ENCODE results near the gene SLC6A6. TPM values are rescaled to one million over a fixed set of nuclear protein-coding genes. Genes with fewer than 3 reads are reported as not detected.
"Not testable (repeated sequence)": the region's sequence is repeated elsewhere in the genome, so short reads cannot be mapped to it uniquely, and the experiment has no call there.

SLC6A6 gene
- total RNA-seq, 2 donors from 2014 or later = 4.9 to 5.7 TPM

GRCh38 chr3:14406766-14407165, 4.4 kb downstream of the SLC6A6 start:
- TF ChIP-seq POLR2A (IDR thresholded peaks at IDR 0.05) (no peak), CTCF (IDR thresholded peaks at IDR 0.05) (no peak)
- no peak overlapping the region for H3K27ac ChIP-seq
- no peaks in the 10 kb centered on the region for H3K9me3 ChIP-seq
- no peaks in the 10 kb centered on the region for H3K36me3 ChIP-seq (replicated peaks in 1 of 2; ENCODE audit: insufficient read depth in 1 of 2, low read depth in 2 of 2)
- no peaks in the 10 kb centered on the region for H3K27me3 ChIP-seq
- 61 to 77% methylated on average over 3 of the region's 3 CpGs for WGBS, 2 donors
- intact Hi-C loops (cut with DNase I) = no loop called here
- H3K4me1 ChIP-seq = peaks cover 16% of the 10 kb centered on the region
- no peak for ATAC-seq
- H3K4me3 ChIP-seq = no peak overlapping the region
- no peak for DNase-seq

GRCh38 chr3:14407203-14407602, 4.8 kb downstream of the SLC6A6 start:
- WGBS, 2 donors = 80 to 86% methylated on average over 5 of the region's 5 CpGs
- TF ChIP-seq POLR2A (IDR thresholded peaks at IDR 0.05) = no peak
- no peak for TF ChIP-seq CTCF (IDR thresholded peaks at IDR 0.05)
- Histone ChIP-seq H3K4me1 (peaks cover 12% of the 10 kb centered on the region), H3K9me3 (no peaks in the 10 kb centered on the region), H3K27me3 (no peaks in the 10 kb centered on the region), H3K4me3 (no peak overlapping the region), H3K36me3 (replicated peaks in 1 of 2; ENCODE audit: insufficient read depth in 1 of 2, low read depth in 2 of 2) (no peaks in the 10 kb centered on the region), H3K27ac (no peak overlapping the region)
- ATAC-seq (no peak), DNase-seq (no peak)
- intact Hi-C loops (cut with DNase I) = no loop called here

- 71 to 82% methylated on average over 6 of the region's 6 CpGs for WGBS, 2 donors
- H3K9me3 ChIP-seq; H3K36me3 ChIP-seq (replicated peaks in 1 of 2; ENCODE audit: insufficient read depth in 1 of 2, low read depth in 2 of 2); H3K4me3 ChIP-seq; intact Hi-C loops (cut with DNase I); H3K4me1 ChIP-seq; H3K27ac ChIP-seq; ATAC-seq; DNase-seq; H3K27me3 ChIP-seq: not testable (repeated sequence)
Measured at GRCh38 chr3:14409779-14410063, 7.3 kb downstream of the SLC6A6 start.

DNA sequence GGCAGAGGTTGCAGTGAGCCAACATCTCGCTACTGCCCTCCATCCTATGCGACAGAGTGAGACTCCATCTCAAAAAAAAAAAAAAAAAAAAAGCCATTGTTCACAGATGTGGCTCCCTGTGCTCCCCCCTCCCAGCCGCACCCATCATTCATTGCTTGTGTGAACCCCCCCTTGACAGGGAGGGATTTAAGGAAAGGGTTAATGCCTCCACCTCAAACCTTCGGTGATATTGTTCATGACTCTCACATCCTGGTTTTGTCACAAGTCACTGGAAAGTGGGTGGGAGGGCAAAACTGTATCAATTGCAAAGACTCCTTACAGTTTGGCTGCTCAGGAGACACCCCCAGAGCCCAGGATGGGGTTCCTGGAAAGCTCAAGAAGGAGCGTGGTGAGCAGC, 7.7 kb downstream of the SLC6A6 start:
- H3K27me3 ChIP-seq = no peaks in the 10 kb centered on the region
- intact Hi-C loops (cut with DNase I) = no loop called here
- no peak overlapping the region for H3K4me3 ChIP-seq
- no peaks in the 10 kb centered on the region for H3K36me3 ChIP-seq (replicated peaks in 1 of 2; ENCODE audit: insufficient read depth in 1 of 2, low read depth in 2 of 2)
- no peak for TF ChIP-seq CTCF (IDR thresholded peaks at IDR 0.05)
- TF ChIP-seq POLR2A (IDR thresholded peaks at IDR 0.05) = no peak
- H3K27ac ChIP-seq = no peak overlapping the region
- no peaks in the 10 kb centered on the region for H3K9me3 ChIP-seq
- no peak for ATAC-seq
- H3K4me1 ChIP-seq = no peaks in the 10 kb centered on the region
- no peak for DNase-seq
- 75 to 79% methylated on average over 5 of the region's 5 CpGs for whole genome bisulfite sequencing, 2 donors

- peak in 1 of 4 donors; percentile 56 for DNase-seq
- 66 to 85% methylated on average over 4 to 6 of the region's 6 CpGs for WGBS, 2 donors
- ATAC-seq = no peak
- Histone ChIP-seq H3K36me3 (replicated peaks in 1 of 2; ENCODE audit: insufficient read depth in 1 of 2, low read depth in 2 of 2) (no peaks in the 10 kb centered on the region), H3K4me3 (no peak overlapping the region), H3K27ac (no peak overlapping the region), H3K27me3 (no peaks in the 10 kb centered on the region), H3K4me1 (no peaks in the 10 kb centered on the region), H3K9me3 (no peaks in the 10 kb centered on the region)
- TF ChIP-seq CTCF (IDR thresholded peaks at IDR 0.05) (no peak), POLR2A (IDR thresholded peaks at IDR 0.05) (no peak)
- intact Hi-C loops (cut with DNase I) = no loop called here
Measured at GRCh38 chr3:14410503-14411165, 8.2 kb downstream of the SLC6A6 start.

All from body of pancreas (tissue), 4 donors.